HG02938 (cell line): ENCODE measurements around the gene ALKBH5.

ENCODE experiments used
- ATAC-seq: cut with Tn5 transposase; IDR thresholded peaks from one replicate; pipeline ENCODE4 v1.9.1; 2021; ENCODE audit warnings: mild to moderate bottlenecking, moderate library complexity; ENCODE audit not compliant: unreplicated experiment

The ALKBH5 gene

GRCh38 chr17:18157354-18157985 is 26.2 kb upstream of the ALKBH5 start:
- ATAC-seq: no peak

- no peak for ATAC-seq
These were observed 25.5 kb upstream of the ALKBH5 start for GRCh38 chr17:18158022-18158600.

DNA sequence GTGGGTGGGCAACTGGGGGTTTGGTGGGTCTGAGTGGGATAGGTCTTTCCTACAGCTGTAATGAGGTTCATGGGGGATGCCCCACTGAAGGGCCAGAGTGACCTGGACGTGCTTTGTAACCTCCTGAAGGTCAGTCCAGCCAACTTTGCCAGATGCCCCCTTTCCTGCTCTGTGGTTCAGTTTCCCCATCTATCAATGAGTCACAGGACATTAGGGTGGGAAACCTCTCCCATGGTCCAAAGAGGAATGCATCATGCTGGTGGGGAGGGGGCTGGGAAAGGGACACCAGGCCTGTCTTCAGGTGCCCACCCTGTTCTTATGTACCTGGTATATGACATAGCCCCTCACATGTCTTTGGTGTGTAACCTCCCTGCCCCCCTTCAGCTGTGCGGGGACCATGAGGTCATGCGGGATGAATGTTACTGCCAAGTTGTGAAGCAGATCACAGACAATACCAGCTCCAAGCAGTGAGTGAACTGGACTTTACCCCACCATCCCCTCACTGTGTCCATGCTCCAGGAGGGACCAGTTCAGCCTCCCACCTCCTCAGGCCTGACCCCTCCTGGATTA is 24.0 kb upstream of the ALKBH5 start:
- ATAC-seq: no peak

DNA sequence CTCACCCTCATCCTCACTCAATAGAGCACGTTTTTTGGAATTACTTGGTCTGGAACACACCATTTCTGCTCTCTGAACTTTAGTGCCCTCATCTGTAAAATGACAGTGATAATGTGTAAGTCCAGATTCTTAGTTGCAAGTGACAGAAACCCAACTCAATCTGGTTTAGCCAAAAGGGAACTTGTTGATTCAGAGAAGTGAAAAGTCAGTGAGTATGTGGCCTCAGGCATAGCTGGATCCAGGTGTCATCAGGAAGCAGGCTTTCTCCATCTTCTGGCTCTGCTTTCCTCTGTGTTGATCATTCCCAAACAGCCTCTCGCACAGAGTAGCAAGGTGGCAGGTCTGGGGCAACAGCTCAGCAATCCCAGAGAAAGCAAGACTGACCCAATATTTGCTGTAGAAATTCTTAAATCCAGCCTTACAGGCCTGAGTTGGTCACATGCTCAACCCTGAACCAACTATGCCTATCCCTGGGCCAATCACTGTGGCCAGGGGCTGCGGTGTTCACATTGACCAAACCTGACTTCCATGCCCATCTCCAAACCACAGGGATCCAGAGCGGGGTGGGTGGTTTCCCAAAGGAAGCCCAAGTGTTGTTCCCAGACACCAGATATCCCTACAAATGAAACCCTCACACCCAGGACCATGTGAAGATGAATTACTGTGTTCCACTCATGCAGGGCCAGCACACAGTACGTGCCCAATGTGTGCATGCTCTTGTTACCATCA is 23.3 kb upstream of the ALKBH5 start:
- ATAC-seq: no peak

GRCh38 chr17:18161207-18162145 is 22.2 kb upstream of the ALKBH5 start:
- ATAC-seq: peak; percentile 48

DNA sequence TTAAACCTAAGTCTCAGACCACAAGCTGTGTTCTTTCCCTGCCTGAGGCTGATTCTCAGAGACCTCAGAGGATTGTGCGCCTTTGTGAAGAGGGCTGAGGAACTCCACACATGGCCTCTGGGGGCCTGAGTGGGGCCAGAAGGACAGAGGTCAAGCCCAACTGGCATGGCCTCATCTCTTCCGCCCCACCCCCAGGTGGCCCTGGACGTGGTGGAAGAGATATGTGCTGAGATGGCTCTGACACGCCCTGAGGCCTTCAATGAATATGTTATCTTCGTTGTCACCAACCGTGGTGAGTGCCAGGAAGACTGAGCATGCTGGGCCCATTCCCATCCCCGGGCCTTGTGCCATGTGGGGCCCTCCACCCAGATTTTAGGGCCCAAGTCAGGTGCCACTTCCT is 20.1 kb upstream of the ALKBH5 start:
- no peak for ATAC-seq

- no peak for ATAC-seq
These were observed 16.7 kb upstream of the ALKBH5 start for GRCh38 chr17:18166894-18167293.

- ATAC-seq: no peak
These were observed 16.2 kb upstream of the ALKBH5 start for GRCh38 chr17:18167421-18167820.

- no peak for ATAC-seq
These were observed 10.9 kb upstream of the ALKBH5 start for GRCh38 chr17:18172531-18173278.

- no peak for ATAC-seq
These were observed 9.9 kb upstream of the ALKBH5 start for GRCh38 chr17:18173740-18174139.

DNA sequence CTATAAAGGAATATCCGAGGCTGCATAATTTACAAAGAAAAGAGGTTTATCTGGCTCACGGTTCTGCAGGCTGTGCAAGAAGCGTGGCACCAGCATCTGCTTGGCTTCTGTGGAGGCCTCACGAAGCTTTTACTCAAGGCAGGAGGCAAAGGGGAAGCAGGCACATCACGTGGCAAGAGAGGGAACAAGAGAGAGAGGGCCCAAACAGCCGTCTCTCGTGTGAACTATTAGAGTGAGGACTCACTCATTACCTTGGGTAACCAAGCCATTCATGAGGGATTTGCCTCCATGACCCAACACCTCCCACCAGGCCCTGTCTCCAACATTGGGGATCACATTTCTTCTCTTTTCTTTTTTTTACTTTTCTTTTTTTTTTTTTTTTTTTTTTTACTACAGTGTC is 7.5 kb upstream of the ALKBH5 start:
- no peak for ATAC-seq

DNA sequence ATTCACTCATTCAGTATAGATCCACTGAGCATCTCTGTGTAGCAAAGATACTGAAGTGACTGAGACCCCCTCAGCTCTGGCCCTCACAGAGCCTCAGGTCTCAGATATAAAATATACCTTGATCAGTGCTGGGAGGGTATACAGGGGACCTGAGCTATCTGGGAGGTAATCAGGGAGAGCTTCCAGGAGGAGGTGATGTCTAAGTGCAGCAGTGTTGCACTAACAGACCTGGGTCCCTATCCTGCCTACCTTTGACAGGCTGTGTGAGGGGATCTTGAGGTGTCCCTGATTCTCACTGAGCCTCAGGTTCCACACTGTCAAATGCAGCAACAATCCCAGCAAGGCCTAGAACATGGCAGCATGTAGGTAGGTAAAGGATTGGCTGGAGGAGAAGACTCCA is 6.5 kb upstream of the ALKBH5 start:
- no peak for ATAC-seq

DNA sequence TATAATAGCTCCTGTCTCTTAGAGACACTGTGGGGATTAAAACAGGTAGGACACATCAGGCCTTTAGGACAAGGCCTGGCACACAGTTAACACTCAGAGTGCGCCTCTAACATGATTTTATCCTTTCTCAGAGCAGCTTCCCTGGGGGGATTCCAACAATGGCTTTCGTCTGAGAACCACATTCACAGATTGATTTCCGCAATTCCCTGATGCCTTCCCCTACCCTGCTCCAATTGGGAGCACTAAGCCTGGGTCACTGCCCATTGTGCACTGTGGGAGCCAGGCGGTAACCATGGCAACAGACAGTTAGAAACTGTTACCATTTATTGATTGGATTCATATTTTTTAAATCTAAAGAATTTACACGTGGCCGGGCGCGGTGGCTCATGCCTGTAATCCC is 5.9 kb upstream of the ALKBH5 start:
- no peak for ATAC-seq

GRCh38 chr17:18179196-18179595 is 4.4 kb upstream of the ALKBH5 start:
- no peak for ATAC-seq

- ATAC-seq: no peak
These were observed 3.8 kb upstream of the ALKBH5 start for GRCh38 chr17:18179804-18180203.

DNA sequence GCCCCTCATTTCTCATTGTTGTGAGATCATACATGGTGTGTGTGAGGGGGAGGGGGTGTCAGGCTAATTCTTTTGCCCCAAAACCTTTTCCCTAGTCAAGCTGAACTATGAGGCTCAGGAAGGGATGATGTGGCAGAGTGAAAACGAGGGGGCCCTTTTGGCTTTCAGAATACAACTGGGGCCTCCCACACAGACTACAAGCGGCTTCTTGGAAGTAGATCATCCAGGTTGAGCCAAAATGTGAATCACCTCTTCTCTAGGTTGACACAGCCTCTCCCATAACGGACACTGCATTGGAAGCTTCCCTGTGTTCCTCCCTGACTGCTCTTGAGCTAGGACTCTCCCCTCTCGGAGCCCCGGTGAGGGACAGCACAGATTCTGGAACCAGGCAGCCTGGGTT is 2.3 kb upstream of the ALKBH5 start:
- no peak for ATAC-seq

DNA sequence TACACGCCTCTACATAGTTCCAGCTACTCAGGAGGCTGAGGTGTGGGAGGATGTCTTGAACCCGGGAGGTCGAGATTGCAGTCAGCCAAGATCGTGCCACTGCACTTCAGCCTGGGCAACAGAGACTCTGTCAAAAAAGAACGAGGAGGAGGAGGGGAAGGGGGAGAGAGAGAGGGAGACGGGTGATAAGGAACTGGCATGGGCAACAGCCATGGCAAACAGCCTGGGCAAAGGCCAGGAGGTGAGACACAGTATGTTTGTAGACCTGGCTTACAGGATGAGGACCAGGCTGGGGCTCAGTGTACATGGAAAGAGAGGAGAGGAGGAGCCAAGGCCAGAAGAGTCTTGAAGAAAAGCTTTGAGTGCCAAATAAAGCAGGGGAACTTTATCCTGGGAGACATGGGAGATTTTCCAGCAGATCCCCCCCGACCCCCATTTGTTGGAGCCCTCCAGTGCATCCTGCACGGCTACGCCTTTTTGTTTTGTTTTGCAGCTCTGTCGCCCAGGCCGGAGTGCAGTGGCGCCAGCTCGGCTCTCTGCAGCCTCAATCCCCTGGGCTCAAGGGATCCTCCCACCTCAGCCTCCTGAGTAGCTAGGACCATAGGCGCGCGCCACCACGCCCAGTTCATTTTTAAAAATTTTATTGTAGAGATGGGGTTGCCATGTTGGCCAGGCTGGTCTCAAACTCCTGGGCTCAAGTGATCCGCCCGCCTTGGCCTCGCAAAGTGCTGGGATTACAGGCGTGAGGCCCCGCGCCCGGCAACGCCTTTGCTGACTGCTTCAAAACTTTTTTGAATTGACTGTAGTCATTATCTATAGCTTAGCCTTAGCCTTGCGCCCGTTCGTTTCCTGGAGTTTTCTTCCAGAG is 1.3 kb upstream of the ALKBH5 start:
- no peak for ATAC-seq

GRCh38 chr17:18182978-18183333 is 672 bp upstream of the ALKBH5 start:
- ATAC-seq: peak; percentile 22
